ENCODE results near the gene TSHR.

TSHR gene

GRCh38 chr14:81178063-81178462, 222.6 kb downstream of the TSHR start:
- no peak for ATAC-seq
- TF ChIP-seq ARNTL (CRISPR knock-in tag; IDR thresholded peaks at IDR 0.05; ENCODE audit: borderline replicate concordance, low read depth) (no peak), BACH2 (CRISPR knock-in tag; IDR thresholded peaks at IDR 0.05; ENCODE audit: borderline replicate concordance) (no peak), TSHZ2 (CRISPR knock-in tag; IDR thresholded peaks at IDR 0.05) (no peak), TCF4 (CRISPR knock-in tag; IDR thresholded peaks at IDR 0.05; ENCODE audit: borderline replicate concordance) (no peak), ZNF565 (CRISPR knock-in tag; conservative IDR thresholded peaks at IDR 0.05; ENCODE audit: low read depth) (no peak), PPARA (CRISPR knock-in tag; IDR thresholded peaks at IDR 0.05; ENCODE audit: borderline replicate concordance) (no peak), TOX (CRISPR knock-in tag; IDR thresholded peaks at IDR 0.05; ENCODE audit: borderline replicate concordance) (no peak), SNAI2 (CRISPR knock-in tag; IDR thresholded peaks at IDR 0.05) (no peak)
- TF ChIP-seq, protein P1, sequence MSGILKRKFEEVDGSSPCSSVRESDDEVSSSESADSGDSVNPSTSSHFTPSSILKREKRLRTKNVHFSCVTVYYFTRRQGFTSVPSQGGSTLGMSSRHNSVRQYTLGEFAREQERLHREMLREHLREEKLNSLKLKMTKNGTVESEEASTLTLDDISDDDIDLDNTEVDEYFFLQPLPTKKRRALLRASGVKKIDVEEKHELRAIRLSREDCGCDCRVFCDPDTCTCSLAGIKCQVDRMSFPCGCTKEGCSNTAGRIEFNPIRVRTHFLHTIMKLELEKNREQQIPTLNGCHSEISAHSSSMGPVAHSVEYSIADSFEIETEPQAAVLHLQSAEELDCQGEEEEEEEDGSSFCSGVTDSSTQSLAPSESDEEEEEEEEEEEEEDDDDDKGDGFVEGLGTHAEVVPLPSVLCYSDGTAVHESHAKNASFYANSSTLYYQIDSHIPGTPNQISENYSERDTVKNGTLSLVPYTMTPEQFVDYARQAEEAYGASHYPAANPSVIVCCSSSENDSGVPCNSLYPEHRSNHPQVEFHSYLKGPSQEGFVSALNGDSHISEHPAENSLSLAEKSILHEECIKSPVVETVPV (CRISPR knock-in tag; IDR thresholded peaks at IDR 0.05), result no peak

GRCh38 chr14:81179631-81180030, 224.2 kb downstream of the TSHR start:
- no peak for ATAC-seq
- no peak for TF ChIP-seq TCF4 (CRISPR knock-in tag; IDR thresholded peaks at IDR 0.05; ENCODE audit: borderline replicate concordance)
- no peak for TF ChIP-seq CSDC2 (CRISPR knock-in tag; IDR thresholded peaks at IDR 0.05)
- no peak for TF ChIP-seq ESRRG (CRISPR knock-in tag; IDR thresholded peaks at IDR 0.05)
- TF ChIP-seq OSR1 (CRISPR knock-in tag; IDR thresholded peaks at IDR 0.05), result no peak
- no peak for TF ChIP-seq RARB (CRISPR knock-in tag; IDR thresholded peaks at IDR 0.05)
- no peak for TF ChIP-seq SNAI2 (CRISPR knock-in tag; IDR thresholded peaks at IDR 0.05)
- no peak for TF ChIP-seq TOX (CRISPR knock-in tag; IDR thresholded peaks at IDR 0.05; ENCODE audit: borderline replicate concordance)
- TF ChIP-seq ZFP3 (CRISPR knock-in tag; IDR thresholded peaks at IDR 0.05), result no peak
- no peak for TF ChIP-seq ZFP30 (CRISPR knock-in tag; IDR thresholded peaks at IDR 0.05)
- TF ChIP-seq CREB5 (CRISPR knock-in tag; IDR thresholded peaks at IDR 0.05; ENCODE audit: low read depth), result no peak
- TF ChIP-seq ZNF8 (CRISPR knock-in tag; IDR thresholded peaks at IDR 0.05), result no peak
- no peak for TF ChIP-seq BACH2 (CRISPR knock-in tag; IDR thresholded peaks at IDR 0.05; ENCODE audit: borderline replicate concordance)
- TF ChIP-seq TSHZ2 (CRISPR knock-in tag; IDR thresholded peaks at IDR 0.05), result no peak
- no peak for TF ChIP-seq ZNF70 (CRISPR knock-in tag; IDR thresholded peaks at IDR 0.05)
- no peak for TF ChIP-seq PPARA (CRISPR knock-in tag; IDR thresholded peaks at IDR 0.05; ENCODE audit: borderline replicate concordance)

- TF ChIP-seq BACH2 (CRISPR knock-in tag; IDR thresholded peaks at IDR 0.05; ENCODE audit: borderline replicate concordance) (no peak), TCF4 (CRISPR knock-in tag; IDR thresholded peaks at IDR 0.05; ENCODE audit: borderline replicate concordance) (no peak), ZFP3 (CRISPR knock-in tag; IDR thresholded peaks at IDR 0.05) (no peak), TSHZ2 (CRISPR knock-in tag; IDR thresholded peaks at IDR 0.05) (no peak)
- ATAC-seq, result no peak
Measured at GRCh38 chr14:81187832-81188522, 232.6 kb downstream of the TSHR start.

Measured in SK-N-SH treated with all-trans-retinoic acid at 6 μM for 48 hours (cell line).